ENCODE data around the gene CHI3L1.

DNA sequence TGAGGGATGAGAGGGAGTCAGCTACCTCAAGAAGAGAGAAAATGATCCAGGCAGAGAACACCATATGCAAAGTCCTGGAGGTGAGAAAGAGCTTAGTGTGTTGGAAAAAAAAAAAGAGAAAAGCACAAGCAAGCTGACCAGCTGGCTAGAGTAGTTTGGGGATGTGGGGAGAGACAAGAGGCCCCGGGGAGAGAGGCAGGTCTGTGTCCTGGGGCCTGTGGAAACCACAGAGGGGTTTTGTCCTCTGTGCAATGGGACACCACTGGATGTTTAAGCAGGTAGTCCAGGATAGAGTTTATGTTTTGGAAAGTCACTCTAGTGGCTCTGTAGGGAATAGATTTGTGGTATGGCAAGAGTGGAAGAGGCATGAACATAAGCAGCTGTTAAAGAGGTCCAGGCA, 14.4 kb upstream of the CHI3L1 start:
- TF ChIP-seq, protein P1, sequence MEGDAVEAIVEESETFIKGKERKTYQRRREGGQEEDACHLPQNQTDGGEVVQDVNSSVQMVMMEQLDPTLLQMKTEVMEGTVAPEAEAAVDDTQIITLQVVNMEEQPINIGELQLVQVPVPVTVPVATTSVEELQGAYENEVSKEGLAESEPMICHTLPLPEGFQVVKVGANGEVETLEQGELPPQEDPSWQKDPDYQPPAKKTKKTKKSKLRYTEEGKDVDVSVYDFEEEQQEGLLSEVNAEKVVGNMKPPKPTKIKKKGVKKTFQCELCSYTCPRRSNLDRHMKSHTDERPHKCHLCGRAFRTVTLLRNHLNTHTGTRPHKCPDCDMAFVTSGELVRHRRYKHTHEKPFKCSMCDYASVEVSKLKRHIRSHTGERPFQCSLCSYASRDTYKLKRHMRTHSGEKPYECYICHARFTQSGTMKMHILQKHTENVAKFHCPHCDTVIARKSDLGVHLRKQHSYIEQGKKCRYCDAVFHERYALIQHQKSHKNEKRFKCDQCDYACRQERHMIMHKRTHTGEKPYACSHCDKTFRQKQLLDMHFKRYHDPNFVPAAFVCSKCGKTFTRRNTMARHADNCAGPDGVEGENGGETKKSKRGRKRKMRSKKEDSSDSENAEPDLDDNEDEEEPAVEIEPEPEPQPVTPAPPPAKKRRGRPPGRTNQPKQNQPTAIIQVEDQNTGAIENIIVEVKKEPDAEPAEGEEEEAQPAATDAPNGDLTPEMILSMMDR (IDR thresholded peaks at IDR 0.05): no peak
- no peak for TF ChIP-seq POLR2A (IDR thresholded peaks at IDR 0.05)
